ENCODE data around the gene ZIC2.
"Not testable (repeated sequence)": the region's sequence is repeated elsewhere in the genome, so short reads cannot be mapped to it uniquely, and the experiment has no call there.

ZIC2 gene

GRCh38 chr13:99981735-99982035 is at the start of gene ZIC2:
ZIC2 (plus strand) TSS chr13:99981784; CDS start chr13:99982065, 281 bp downstream.
- H3K4me1 ChIP-seq (ENCODE audit: control insufficient read depth in 2 of 2, insufficient read depth in 2 of 2, low read length in 2 of 2): peaks cover 12 to 18% of the 10 kb centered on the region in 2 donors
- H3K9me3 ChIP-seq (ENCODE audit: control insufficient read depth in 2 of 2, low read length in 2 of 2): no peaks in the 10 kb centered on the region
- H3K4me3 ChIP-seq (ENCODE audit: low read length in 2 of 2): peak within 1 kb of the TSS; percentile 37 to 58
- no peak within 1 kb of the TSS for H3K27ac ChIP-seq (ENCODE audit: low read depth in 2 of 2, low read length in 2 of 2)
- no peaks in the 10 kb centered on the region for H3K36me3 ChIP-seq (ENCODE audit: control insufficient read depth in 2 of 2, insufficient read depth in 2 of 2, low read length in 2 of 2)
- peaks cover 60 to 68% of the 10 kb centered on the region in 2 donors for H3K27me3 ChIP-seq (ENCODE audit: control insufficient read depth in 2 of 2, insufficient read depth in 2 of 2, low read length in 2 of 2)
- no peak within 1 kb of the TSS for H3K9ac ChIP-seq (ENCODE audit: low read depth in 1 of 2, low read length in 2 of 2)

GRCh38 chr13:99932912-99933311 is 48.7 kb upstream of the ZIC2 start:
- Histone ChIP-seq H3K4me3 (ENCODE audit: low read length in 2 of 2) (no peak overlapping the region), H3K36me3 (ENCODE audit: control insufficient read depth in 2 of 2, insufficient read depth in 2 of 2, low read length in 2 of 2) (no peaks in the 10 kb centered on the region), H3K9me3 (ENCODE audit: control insufficient read depth in 2 of 2, low read length in 2 of 2) (no peaks in the 10 kb centered on the region), H3K4me1 (ENCODE audit: control insufficient read depth in 2 of 2, insufficient read depth in 2 of 2, low read length in 2 of 2) (no peaks in the 10 kb centered on the region), H3K27ac (ENCODE audit: low read depth in 2 of 2, low read length in 2 of 2) (no peak overlapping the region), H3K9ac (ENCODE audit: low read depth in 1 of 2, low read length in 2 of 2) (no peak overlapping the region), H3K27me3 (ENCODE audit: control insufficient read depth in 2 of 2, insufficient read depth in 2 of 2, low read length in 2 of 2) (peaks cover 3 to 4% of the 10 kb centered on the region in 2 donors)

GRCh38 chr13:99935772-99936171 is 45.8 kb upstream of the ZIC2 start:
- peaks cover 0 to 2% of the 10 kb centered on the region in 2 donors for H3K4me1 ChIP-seq (ENCODE audit: control insufficient read depth in 2 of 2, insufficient read depth in 2 of 2, low read length in 2 of 2)
- H3K27me3 ChIP-seq (ENCODE audit: control insufficient read depth in 2 of 2, insufficient read depth in 2 of 2, low read length in 2 of 2): peaks cover 3 to 4% of the 10 kb centered on the region in 2 donors
- H3K4me3 ChIP-seq (ENCODE audit: low read length in 2 of 2): no peak overlapping the region
- no peaks in the 10 kb centered on the region for H3K36me3 ChIP-seq (ENCODE audit: control insufficient read depth in 2 of 2, insufficient read depth in 2 of 2, low read length in 2 of 2)
- H3K9ac ChIP-seq (ENCODE audit: low read depth in 1 of 2, low read length in 2 of 2): no peak overlapping the region
- no peak overlapping the region for H3K27ac ChIP-seq (ENCODE audit: low read depth in 2 of 2, low read length in 2 of 2)
- H3K9me3 ChIP-seq (ENCODE audit: control insufficient read depth in 2 of 2, low read length in 2 of 2): no peaks in the 10 kb centered on the region

- Histone ChIP-seq H3K9me3 (ENCODE audit: control insufficient read depth in 2 of 2, low read length in 2 of 2) (no peaks in the 10 kb centered on the region), H3K9ac (ENCODE audit: low read depth in 1 of 2, low read length in 2 of 2) (no peak overlapping the region), H3K36me3 (ENCODE audit: control insufficient read depth in 2 of 2, insufficient read depth in 2 of 2, low read length in 2 of 2) (no peaks in the 10 kb centered on the region), H3K27me3 (ENCODE audit: control insufficient read depth in 2 of 2, insufficient read depth in 2 of 2, low read length in 2 of 2) (peaks cover 3 to 4% of the 10 kb centered on the region in 2 donors), H3K27ac (ENCODE audit: low read depth in 2 of 2, low read length in 2 of 2) (no peak overlapping the region), H3K4me3 (ENCODE audit: low read length in 2 of 2) (no peak overlapping the region), H3K4me1 (ENCODE audit: control insufficient read depth in 2 of 2, insufficient read depth in 2 of 2, low read length in 2 of 2) (peaks cover 2 to 3% of the 10 kb centered on the region in 2 donors)
Measured at GRCh38 chr13:99938635-99939034, 42.9 kb upstream of the ZIC2 start.

- Histone ChIP-seq H3K4me3 (ENCODE audit: low read length in 2 of 2) (no peak overlapping the region), H3K4me1 (ENCODE audit: control insufficient read depth in 2 of 2, insufficient read depth in 2 of 2, low read length in 2 of 2) (peaks cover 2 to 3% of the 10 kb centered on the region in 2 donors), H3K36me3 (ENCODE audit: control insufficient read depth in 2 of 2, insufficient read depth in 2 of 2, low read length in 2 of 2) (no peaks in the 10 kb centered on the region), H3K9ac (ENCODE audit: low read depth in 1 of 2, low read length in 2 of 2) (no peak overlapping the region), H3K27me3 (ENCODE audit: control insufficient read depth in 2 of 2, insufficient read depth in 2 of 2, low read length in 2 of 2) (peaks cover 0 to 2% of the 10 kb centered on the region in 2 donors), H3K9me3 (ENCODE audit: control insufficient read depth in 2 of 2, low read length in 2 of 2) (no peaks in the 10 kb centered on the region), H3K27ac (ENCODE audit: low read depth in 2 of 2, low read length in 2 of 2) (no peak overlapping the region)
Measured at GRCh38 chr13:99941086-99941485, 40.5 kb upstream of the ZIC2 start.

GRCh38 chr13:99941911-99942310 is 39.7 kb upstream of the ZIC2 start:
- Histone ChIP-seq H3K36me3 (ENCODE audit: control insufficient read depth in 2 of 2, insufficient read depth in 2 of 2, low read length in 2 of 2) (no peaks in the 10 kb centered on the region), H3K4me3 (ENCODE audit: low read length in 2 of 2) (no peak overlapping the region), H3K4me1 (ENCODE audit: control insufficient read depth in 2 of 2, insufficient read depth in 2 of 2, low read length in 2 of 2) (peaks cover 2 to 3% of the 10 kb centered on the region in 2 donors), H3K9me3 (ENCODE audit: control insufficient read depth in 2 of 2, low read length in 2 of 2) (no peaks in the 10 kb centered on the region), H3K27ac (ENCODE audit: low read depth in 2 of 2, low read length in 2 of 2) (no peak overlapping the region), H3K9ac (ENCODE audit: low read depth in 1 of 2, low read length in 2 of 2) (no peak overlapping the region), H3K27me3 (ENCODE audit: control insufficient read depth in 2 of 2, insufficient read depth in 2 of 2, low read length in 2 of 2) (peaks cover 1 to 2% of the 10 kb centered on the region in 2 donors)

GRCh38 chr13:99944102-99944501 is 37.5 kb upstream of the ZIC2 start:
- Histone ChIP-seq H3K4me1 (ENCODE audit: control insufficient read depth in 2 of 2, insufficient read depth in 2 of 2, low read length in 2 of 2) (peaks cover 2 to 3% of the 10 kb centered on the region in 2 donors), H3K9ac (ENCODE audit: low read depth in 1 of 2, low read length in 2 of 2) (no peak overlapping the region), H3K36me3 (ENCODE audit: control insufficient read depth in 2 of 2, insufficient read depth in 2 of 2, low read length in 2 of 2) (no peaks in the 10 kb centered on the region), H3K27ac (ENCODE audit: low read depth in 2 of 2, low read length in 2 of 2) (no peak overlapping the region), H3K27me3 (ENCODE audit: control insufficient read depth in 2 of 2, insufficient read depth in 2 of 2, low read length in 2 of 2) (peaks cover 5 to 16% of the 10 kb centered on the region in 2 donors), H3K4me3 (ENCODE audit: low read length in 2 of 2) (no peak overlapping the region), H3K9me3 (ENCODE audit: control insufficient read depth in 2 of 2, low read length in 2 of 2) (no peaks in the 10 kb centered on the region)

- Histone ChIP-seq H3K4me1 (ENCODE audit: control insufficient read depth in 2 of 2, insufficient read depth in 2 of 2, low read length in 2 of 2) (peaks cover 5 to 6% of the 10 kb centered on the region in 2 donors), H3K27me3 (ENCODE audit: control insufficient read depth in 2 of 2, insufficient read depth in 2 of 2, low read length in 2 of 2) (peaks cover 7 to 16% of the 10 kb centered on the region in 2 donors), H3K9me3 (ENCODE audit: control insufficient read depth in 2 of 2, low read length in 2 of 2) (no peaks in the 10 kb centered on the region), H3K9ac (ENCODE audit: low read depth in 1 of 2, low read length in 2 of 2) (no peak overlapping the region), H3K27ac (ENCODE audit: low read depth in 2 of 2, low read length in 2 of 2) (no peak overlapping the region), H3K4me3 (ENCODE audit: low read length in 2 of 2) (no peak overlapping the region), H3K36me3 (ENCODE audit: control insufficient read depth in 2 of 2, insufficient read depth in 2 of 2, low read length in 2 of 2) (no peaks in the 10 kb centered on the region)
Measured at GRCh38 chr13:99944606-99945005, 37.0 kb upstream of the ZIC2 start.

- H3K4me1 ChIP-seq (ENCODE audit: control insufficient read depth in 2 of 2, insufficient read depth in 2 of 2, low read length in 2 of 2); H3K36me3 ChIP-seq (ENCODE audit: control insufficient read depth in 2 of 2, insufficient read depth in 2 of 2, low read length in 2 of 2); H3K9ac ChIP-seq (ENCODE audit: low read depth in 1 of 2, low read length in 2 of 2); H3K27ac ChIP-seq (ENCODE audit: low read depth in 2 of 2, low read length in 2 of 2); H3K4me3 ChIP-seq (ENCODE audit: low read length in 2 of 2); H3K9me3 ChIP-seq (ENCODE audit: control insufficient read depth in 2 of 2, low read length in 2 of 2): not testable (repeated sequence)
- H3K27me3 ChIP-seq (ENCODE audit: control insufficient read depth in 2 of 2, insufficient read depth in 2 of 2, low read length in 2 of 2): peaks cover 7 to 21% of the 10 kb centered on the region in 2 donors
Measured at GRCh38 chr13:99945515-99945914, 36.1 kb upstream of the ZIC2 start.

- Histone ChIP-seq H3K27ac (ENCODE audit: low read depth in 2 of 2, low read length in 2 of 2) (no peak overlapping the region), H3K9me3 (ENCODE audit: control insufficient read depth in 2 of 2, low read length in 2 of 2) (no peaks in the 10 kb centered on the region), H3K9ac (ENCODE audit: low read depth in 1 of 2, low read length in 2 of 2) (no peak overlapping the region), H3K4me1 (ENCODE audit: control insufficient read depth in 2 of 2, insufficient read depth in 2 of 2, low read length in 2 of 2) (peaks cover 3 to 5% of the 10 kb centered on the region in 2 donors), H3K4me3 (ENCODE audit: low read length in 2 of 2) (no peak overlapping the region), H3K36me3 (ENCODE audit: control insufficient read depth in 2 of 2, insufficient read depth in 2 of 2, low read length in 2 of 2) (no peaks in the 10 kb centered on the region), H3K27me3 (ENCODE audit: control insufficient read depth in 2 of 2, insufficient read depth in 2 of 2, low read length in 2 of 2) (peaks cover 13 to 32% of the 10 kb centered on the region in 2 donors)
Measured at GRCh38 chr13:99947666-99948065, 33.9 kb upstream of the ZIC2 start.

- no peaks in the 10 kb centered on the region for H3K36me3 ChIP-seq (ENCODE audit: control insufficient read depth in 2 of 2, insufficient read depth in 2 of 2, low read length in 2 of 2)
- H3K9me3 ChIP-seq (ENCODE audit: control insufficient read depth in 2 of 2, low read length in 2 of 2): no peaks in the 10 kb centered on the region
- H3K27ac ChIP-seq (ENCODE audit: low read depth in 2 of 2, low read length in 2 of 2): no peak overlapping the region
- no peak overlapping the region for H3K4me3 ChIP-seq (ENCODE audit: low read length in 2 of 2)
- peaks cover 18 to 39% of the 10 kb centered on the region in 2 donors for H3K27me3 ChIP-seq (ENCODE audit: control insufficient read depth in 2 of 2, insufficient read depth in 2 of 2, low read length in 2 of 2)
- H3K9ac ChIP-seq (ENCODE audit: low read depth in 1 of 2, low read length in 2 of 2): no peak overlapping the region
- H3K4me1 ChIP-seq (ENCODE audit: control insufficient read depth in 2 of 2, insufficient read depth in 2 of 2, low read length in 2 of 2): peaks cover 3 to 5% of the 10 kb centered on the region in 2 donors
Measured at GRCh38 chr13:99948411-99948810, 33.2 kb upstream of the ZIC2 start.

All from mucosa of rectum (tissue), 2 donors.